Neural crest cell (in vitro differentiated cells): Measurements from ENCODE around the gene TIA1. TPM values are rescaled to one million over a fixed set of nuclear protein-coding genes. Genes with fewer than 3 reads are reported as not detected.
A peak's percentile ranks its signal among the peaks of the same experiment; 100 is the strongest.
"Not testable (repeated sequence)": the region's sequence is repeated elsewhere in the genome, so short reads cannot be mapped to it uniquely, and the experiment has no call there.

ENCODE experiments used
- DNase-seq: peaks from one replicate; pipeline ENCODE4 v3.0.0; 2021; ENCODE audit warnings: low read depth, mixed read lengths, low spot score
- H3K27ac Mint-ChIP-seq: one replicate; pipeline ENCODE4 v1.8.0; 2021; ENCODE audit warnings: mild to moderate bottlenecking, mixed read lengths; ENCODE audit not compliant: unreplicated experiment
- H3K27me3 Mint-ChIP-seq: 2 replicates; pipeline ENCODE4 v1.8.0; 2021; ENCODE audit warnings: low read depth, mild to moderate bottlenecking, mixed read lengths
- H3K36me3 Mint-ChIP-seq: 2 replicates; pipeline ENCODE4 v1.8.0; 2021; ENCODE audit warnings: low read depth, mild to moderate bottlenecking, mixed read lengths
- H3K4me1 Mint-ChIP-seq: 2 replicates; pipeline ENCODE4 v1.8.0; 2021; ENCODE audit warnings: mixed read lengths
- H3K4me3 Mint-ChIP-seq: one replicate; pipeline ENCODE4 v1.8.0; 2021; ENCODE audit warnings: mild to moderate bottlenecking, mixed read lengths
- H3K9me3 Mint-ChIP-seq: 2 replicates; pipeline ENCODE4 v1.8.0; 2021; ENCODE audit warnings: mixed read lengths
- CTCF ChIP-seq: fragments of 200-600 bp; sonication (generic); conservative IDR thresholded peaks from 2 replicates; pipeline ENCODE4 v1.5.0; 2021; ENCODE audit warnings: antibody characterized with exemption, mild to moderate bottlenecking
- long read RNA-seq: library from polyadenylated mRNA; unstranded; transcript quantifications from one replicate; pipeline ENCODE4 v2.0.0, GENCODE V29; 2020
- total RNA-seq: library from RNA; stranded (reverse); gene quantifications from 2 replicates; pipeline ENCODE4 v1.2.1, GENCODE V29; 2021

The TIA1 gene, protein sequence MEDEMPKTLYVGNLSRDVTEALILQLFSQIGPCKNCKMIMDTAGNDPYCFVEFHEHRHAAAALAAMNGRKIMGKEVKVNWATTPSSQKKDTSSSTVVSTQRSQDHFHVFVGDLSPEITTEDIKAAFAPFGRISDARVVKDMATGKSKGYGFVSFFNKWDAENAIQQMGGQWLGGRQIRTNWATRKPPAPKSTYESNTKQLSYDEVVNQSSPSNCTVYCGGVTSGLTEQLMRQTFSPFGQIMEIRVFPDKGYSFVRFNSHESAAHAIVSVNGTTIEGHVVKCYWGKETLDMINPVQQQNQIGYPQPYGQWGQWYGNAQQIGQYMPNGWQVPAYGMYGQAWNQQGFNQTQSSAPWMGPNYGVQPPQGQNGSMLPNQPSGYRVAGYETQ
- 273 and 287 TPM in 2 replicates for total RNA-seq
- long read RNA-seq, full-length matches to known transcripts: 190 of 343 reads
- long read RNA-seq, partial matches to known transcripts: 30 of 343 reads
- long read RNA-seq, other reads (novel, unspliced or antisense): 123 of 343 reads

DNA sequence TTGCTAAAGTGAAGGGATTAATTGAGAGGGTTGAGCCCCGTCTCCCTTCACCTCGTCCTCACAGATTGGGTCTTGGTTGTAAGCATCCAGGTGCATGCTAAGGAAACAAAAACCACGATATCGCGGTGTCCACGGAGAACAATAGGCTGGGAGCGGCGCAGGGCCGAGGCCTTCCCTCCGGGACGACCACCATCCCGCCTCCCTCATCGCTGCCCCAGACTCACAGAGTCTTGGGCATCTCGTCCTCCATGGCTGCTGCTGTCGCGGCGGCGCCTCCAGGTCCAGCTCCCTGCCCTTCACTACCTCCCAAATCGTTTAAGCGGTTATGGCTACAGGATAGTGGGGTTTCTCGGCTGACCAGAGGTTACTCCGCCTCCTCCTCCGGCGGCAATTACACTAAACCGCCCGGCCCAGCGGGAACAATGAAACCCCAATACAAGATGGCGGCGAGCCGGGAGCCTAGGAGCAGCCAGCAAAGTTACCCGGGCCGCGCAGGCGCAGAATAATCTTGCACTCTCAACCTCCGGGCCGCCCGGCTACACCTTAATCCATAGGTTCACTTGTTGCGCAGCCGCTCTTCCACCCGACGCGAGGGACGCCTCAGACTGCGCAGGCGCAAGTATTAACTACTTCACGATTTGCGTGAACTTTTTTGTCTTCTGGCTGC, at the start of gene TIA1:
Gene TIA1 (minus strand): TSS at position 448 of the 667 bp plus-strand sequence. CDS start 198 bp downstream, at position 250.
- TF ChIP-seq CTCF: no peak
- Mint-ChIP-seq H3K36me3 (peaks cover 7% of the 10 kb centered on the region), H3K4me1 (peaks cover 31% of the 10 kb centered on the region), H3K9me3 (no peaks in the 10 kb centered on the region), H3K4me3 (peak within 1 kb of the TSS; percentile 96), H3K27ac (peak within 1 kb of the TSS; percentile 99), H3K27me3 (peaks cover 10% of the 10 kb centered on the region)
- peak; percentile 99 for DNase-seq

DNA sequence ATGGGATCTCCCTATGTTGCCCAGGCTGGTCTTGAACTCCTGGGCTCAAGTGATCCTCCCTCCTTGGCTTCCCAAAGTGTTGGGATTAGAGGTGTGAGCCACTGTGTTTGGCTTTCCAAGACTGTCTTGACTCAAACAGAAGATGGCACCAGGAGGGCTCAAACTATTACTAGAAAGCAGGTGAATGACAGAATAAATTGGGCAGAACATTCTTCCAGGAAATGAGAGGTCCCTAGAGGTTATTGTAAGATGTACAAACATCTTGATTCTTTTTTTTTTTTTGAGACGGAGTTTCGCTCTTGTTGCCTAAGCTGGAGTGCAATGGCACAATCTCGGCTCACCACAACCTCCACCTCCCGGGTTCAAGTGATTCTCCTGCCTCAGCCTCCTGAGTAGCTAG, 49.4 kb upstream of the TIA1 start:
- not testable (repeated sequence) for H3K27ac Mint-ChIP-seq, H3K27me3 Mint-ChIP-seq, DNase-seq, H3K9me3 Mint-ChIP-seq
- peak overlapping the region; percentile 70 for H3K4me3 Mint-ChIP-seq
- peaks cover 23% of the 10 kb centered on the region for H3K4me1 Mint-ChIP-seq
- peaks cover 15% of the 10 kb centered on the region for H3K36me3 Mint-ChIP-seq

GRCh38 chr2:70283500-70284191, 35.2 kb upstream of the TIA1 start:
- Mint-ChIP-seq H3K36me3 (peaks cover 30% of the 10 kb centered on the region), H3K9me3 (no peaks in the 10 kb centered on the region), H3K4me1 (no peaks in the 10 kb centered on the region), H3K27me3 (no peaks in the 10 kb centered on the region), H3K27ac (no peak overlapping the region), H3K4me3 (no peak overlapping the region)
- no peak for DNase-seq
- no peak for TF ChIP-seq CTCF

DNA sequence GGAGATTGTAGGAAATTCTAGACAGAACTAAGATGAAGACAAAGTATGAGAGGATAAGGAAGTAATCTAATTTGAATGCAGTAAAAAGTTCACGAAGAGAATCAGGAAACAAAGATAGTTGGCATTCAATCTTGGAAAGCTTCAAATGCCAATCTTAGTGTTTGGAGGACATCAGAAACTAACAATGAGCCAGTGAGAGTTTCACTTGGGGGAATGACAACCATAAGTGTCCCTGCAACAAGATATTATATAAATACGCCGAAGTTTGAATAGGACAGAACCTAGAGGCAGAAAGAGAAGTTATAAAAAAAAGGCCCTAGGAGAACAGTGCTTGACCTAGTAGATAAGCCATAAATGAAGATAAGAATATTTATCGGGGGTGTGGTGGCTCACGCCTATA, 34.0 kb upstream of the TIA1 start:
- no peak for TF ChIP-seq CTCF
- Mint-ChIP-seq H3K9me3 (no peaks in the 10 kb centered on the region), H3K27me3 (no peaks in the 10 kb centered on the region), H3K36me3 (peaks cover 21% of the 10 kb centered on the region), H3K27ac (no peak overlapping the region), H3K4me1 (no peaks in the 10 kb centered on the region), H3K4me3 (no peak overlapping the region)
- DNase-seq: no peak

DNA sequence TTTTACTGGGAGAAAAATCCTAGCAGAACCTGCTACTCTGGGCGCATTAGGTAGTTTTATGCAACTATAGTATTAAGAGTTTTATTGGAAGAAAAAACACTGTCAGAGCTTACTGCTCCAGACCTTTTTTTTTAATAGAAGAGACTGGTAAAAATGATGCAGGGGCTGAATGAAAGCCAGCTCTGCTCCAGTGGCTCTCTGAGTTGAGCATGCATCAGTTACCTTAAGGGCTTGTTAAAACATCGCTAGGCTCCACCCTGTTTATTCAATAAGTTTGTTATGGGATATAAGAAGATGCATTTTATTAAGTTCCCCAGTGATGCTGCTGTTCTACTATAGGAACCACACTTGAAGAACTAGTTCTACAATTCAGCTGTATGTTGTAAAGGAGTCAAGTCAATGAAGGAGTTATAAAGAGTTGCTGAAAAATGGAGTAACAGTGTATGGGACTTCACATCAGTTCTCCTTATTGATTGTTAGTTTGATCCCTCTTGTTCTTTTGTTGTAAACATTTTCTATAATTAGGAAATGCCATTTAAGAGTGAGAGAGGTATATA, 31.9 kb upstream of the TIA1 start:
- Mint-ChIP-seq H3K4me3 (no peak overlapping the region), H3K27me3 (no peaks in the 10 kb centered on the region), H3K4me1 (no peaks in the 10 kb centered on the region), H3K9me3 (no peaks in the 10 kb centered on the region), H3K36me3 (peaks cover 21% of the 10 kb centered on the region), H3K27ac (no peak overlapping the region)
- no peak for TF ChIP-seq CTCF
- no peak for DNase-seq
